Hematopoietic multipotent progenitor cell treated with erythropoietin and hydrocortisone succinate and interleukin-3 and kit ligand, for 8 days (in vitro differentiated cells): ENCODE data around the gene OLFML2A.
"Not testable (repeated sequence)": the region's sequence is repeated elsewhere in the genome, so short reads cannot be mapped to it uniquely, and the experiment has no call there.

Experiments
- DNase-seq: peaks from one replicate; pipeline ENCODE4 v3.0.0-alpha.2; 2015

Gene OLFML2A

GRCh38 chr9:124776954-124777648, at the start of gene OLFML2A:
Gene OLFML2A, plus strand, starts transcription at chr9:124777133. Its CDS starts 138 bp downstream, at chr9:124777271.
- no peak for DNase-seq

GRCh38 chr9:124730772-124731171, 46.2 kb upstream of the OLFML2A start:
- peak; percentile 30 for DNase-seq

- DNase-seq = no peak
Measured at GRCh38 chr9:124733964-124734740, 42.8 kb upstream of the OLFML2A start.

- DNase-seq = not testable (repeated sequence)
Measured at GRCh38 chr9:124734741-124735083, 42.2 kb upstream of the OLFML2A start.

GRCh38 chr9:124735121-124735520, 41.8 kb upstream of the OLFML2A start:
- no peak for DNase-seq

- not testable (repeated sequence) for DNase-seq
Measured at GRCh38 chr9:124738075-124738474, 38.9 kb upstream of the OLFML2A start.

GRCh38 chr9:124739360-124739759, 37.6 kb upstream of the OLFML2A start:
- no peak for DNase-seq

- DNase-seq = no peak
Measured at GRCh38 chr9:124741149-124741548, 35.8 kb upstream of the OLFML2A start.

GRCh38 chr9:124741662-124742061, 35.3 kb upstream of the OLFML2A start:
- no peak for DNase-seq

GRCh38 chr9:124742940-124743339, 34.0 kb upstream of the OLFML2A start:
- DNase-seq = peak; percentile 25

GRCh38 chr9:124743686-124744348, 33.1 kb upstream of the OLFML2A start:
- peak; percentile 38 for DNase-seq

- no peak for DNase-seq
Measured at GRCh38 chr9:124747065-124747464, 29.9 kb upstream of the OLFML2A start.

GRCh38 chr9:124749284-124749683, 27.6 kb upstream of the OLFML2A start:
- no peak for DNase-seq

- no peak for DNase-seq
Measured at GRCh38 chr9:124749781-124750180, 27.2 kb upstream of the OLFML2A start.

- no peak for DNase-seq
Measured at GRCh38 chr9:124752967-124753366, 24.0 kb upstream of the OLFML2A start.

GRCh38 chr9:124754289-124754688, 22.6 kb upstream of the OLFML2A start:
- DNase-seq = no peak

GRCh38 chr9:124755061-124755460, 21.9 kb upstream of the OLFML2A start:
- DNase-seq = no peak

GRCh38 chr9:124756011-124756410, 20.9 kb upstream of the OLFML2A start:
- DNase-seq = no peak

- no peak for DNase-seq
Measured at GRCh38 chr9:124757616-124758015, 19.3 kb upstream of the OLFML2A start.

GRCh38 chr9:124758061-124758460, 18.9 kb upstream of the OLFML2A start:
- DNase-seq = peak; percentile 32

GRCh38 chr9:124758691-124759090, 18.2 kb upstream of the OLFML2A start:
- DNase-seq = no peak

- no peak for DNase-seq
Measured at GRCh38 chr9:124759327-124759726, 17.6 kb upstream of the OLFML2A start.

GRCh38 chr9:124760719-124761118, 16.2 kb upstream of the OLFML2A start:
- DNase-seq = no peak

- no peak for DNase-seq
Measured at GRCh38 chr9:124761196-124761595, 15.7 kb upstream of the OLFML2A start.
